Activated naive CD8-positive, alpha-beta T cell treated with anti-CD3 and anti-CD28 coated beads for 36 hours (primary cell): ENCODE measurements around the gene GJC3. TPM values are rescaled to one million over a fixed set of nuclear protein-coding genes. Genes with fewer than 3 reads are reported as not detected.
"Not testable (repeated sequence)": the region's sequence is repeated elsewhere in the genome, so short reads cannot be mapped to it uniquely, and the experiment has no call there.

ENCODE experiments used
- DNase-seq: peaks from one replicate; pipeline ENCODE4 v3.0.0; 2021
- H3K27ac Mint-ChIP-seq: one replicate; pipeline ENCODE4 v1.8.0; 2022; ENCODE audit warnings: mild to moderate bottlenecking, moderate library complexity, mixed read lengths
- H3K27me3 Mint-ChIP-seq: one replicate; pipeline ENCODE4 v1.8.0; 2022; ENCODE audit warnings: mild to moderate bottlenecking, mixed read lengths
- H3K36me3 Mint-ChIP-seq: one replicate; pipeline ENCODE4 v1.8.0; 2021; ENCODE audit warnings: mild to moderate bottlenecking, mixed read lengths
- H3K4me1 Mint-ChIP-seq: one replicate; pipeline ENCODE4 v1.8.0; 2021; ENCODE audit warnings: mixed read lengths
- H3K4me3 Mint-ChIP-seq: one replicate; pipeline ENCODE4 v1.8.0; 2022; ENCODE audit warnings: mild to moderate bottlenecking, moderate library complexity, mixed read lengths
- H3K9me3 Mint-ChIP-seq: one replicate; pipeline ENCODE4 v1.8.0; 2022; ENCODE audit warnings: mixed read lengths
- total RNA-seq, 2 experiments: library from RNA; stranded (reverse); gene quantifications; one replicate each; pipeline ENCODE4 v1.2.3, GENCODE V29; 2021

GJC3 gene
- total RNA-seq, 2 experiments from 2014 or later = 0.52 to 1.2 TPM

GRCh38 chr7:99901581-99901980 is 27.8 kb downstream of the GJC3 start:
- H3K36me3 Mint-ChIP-seq = peaks cover 36% of the 10 kb centered on the region
- no peak overlapping the region for H3K4me3 Mint-ChIP-seq
- H3K9me3 Mint-ChIP-seq = no peaks in the 10 kb centered on the region
- no peaks in the 10 kb centered on the region for H3K27me3 Mint-ChIP-seq
- H3K27ac Mint-ChIP-seq = no peak overlapping the region
- H3K4me1 Mint-ChIP-seq = peaks cover 5% of the 10 kb centered on the region
- no peak for DNase-seq

GRCh38 chr7:99899830-99900519 is 29.4 kb downstream of the GJC3 start:
- no peak overlapping the region for H3K4me3 Mint-ChIP-seq
- no peak overlapping the region for H3K27ac Mint-ChIP-seq
- H3K9me3 Mint-ChIP-seq = no peaks in the 10 kb centered on the region
- DNase-seq = no peak
- peaks cover 5% of the 10 kb centered on the region for H3K4me1 Mint-ChIP-seq
- no peaks in the 10 kb centered on the region for H3K27me3 Mint-ChIP-seq
- H3K36me3 Mint-ChIP-seq = peaks cover 34% of the 10 kb centered on the region

- Mint-ChIP-seq H3K27me3 (no peaks in the 10 kb centered on the region), H3K9me3 (no peaks in the 10 kb centered on the region), H3K36me3 (peaks cover 34% of the 10 kb centered on the region), H3K4me3 (no peak overlapping the region), H3K4me1 (peaks cover 5% of the 10 kb centered on the region), H3K27ac (no peak overlapping the region)
- no peak for DNase-seq
These were observed 30.6 kb downstream of the GJC3 start for GRCh38 chr7:99898836-99899235.

GRCh38 chr7:99898023-99898357 is 31.4 kb downstream of the GJC3 start:
- Mint-ChIP-seq H3K4me3 (no peak overlapping the region), H3K36me3 (peaks cover 27% of the 10 kb centered on the region), H3K27ac (peak overlapping the region; percentile 32), H3K27me3 (no peaks in the 10 kb centered on the region), H3K9me3 (no peaks in the 10 kb centered on the region), H3K4me1 (peaks cover 5% of the 10 kb centered on the region)
- DNase-seq = no peak

GRCh38 chr7:99897322-99898022 is 31.9 kb downstream of the GJC3 start:
- no peak for DNase-seq
- Mint-ChIP-seq H3K9me3 (no peaks in the 10 kb centered on the region), H3K27ac (peak overlapping the region; percentile 32), H3K4me3 (no peak overlapping the region), H3K27me3 (no peaks in the 10 kb centered on the region), H3K4me1 (peaks cover 5% of the 10 kb centered on the region), H3K36me3 (peaks cover 24% of the 10 kb centered on the region)

- H3K4me3 Mint-ChIP-seq = no peak overlapping the region
- peaks cover 6% of the 10 kb centered on the region for H3K9me3 Mint-ChIP-seq
- H3K27ac Mint-ChIP-seq = no peak overlapping the region
- H3K27me3 Mint-ChIP-seq = no peaks in the 10 kb centered on the region
- H3K4me1 Mint-ChIP-seq = peaks cover 7% of the 10 kb centered on the region
- H3K36me3 Mint-ChIP-seq = peaks cover 20% of the 10 kb centered on the region
- no peak for DNase-seq
These were observed 34.7 kb downstream of the GJC3 start for GRCh38 chr7:99894738-99895137.

- H3K27ac Mint-ChIP-seq = no peak overlapping the region
- H3K4me1 Mint-ChIP-seq = peaks cover 7% of the 10 kb centered on the region
- H3K36me3 Mint-ChIP-seq = peaks cover 32% of the 10 kb centered on the region
- H3K27me3 Mint-ChIP-seq = no peaks in the 10 kb centered on the region
- H3K9me3 Mint-ChIP-seq = peaks cover 6% of the 10 kb centered on the region
- no peak for DNase-seq
- H3K4me3 Mint-ChIP-seq = no peak overlapping the region
These were observed 36.1 kb downstream of the GJC3 start for GRCh38 chr7:99893280-99893679.

- H3K36me3 Mint-ChIP-seq = peaks cover 33% of the 10 kb centered on the region
- not testable (repeated sequence) for H3K9me3 Mint-ChIP-seq, H3K4me3 Mint-ChIP-seq, DNase-seq, H3K27ac Mint-ChIP-seq, H3K4me1 Mint-ChIP-seq, H3K27me3 Mint-ChIP-seq
These were observed 39.1 kb downstream of the GJC3 start for GRCh38 chr7:99890348-99890747.

- H3K4me1 Mint-ChIP-seq, H3K27me3 Mint-ChIP-seq, DNase-seq, H3K9me3 Mint-ChIP-seq, H3K27ac Mint-ChIP-seq, H3K4me3 Mint-ChIP-seq: not testable (repeated sequence)
- H3K36me3 Mint-ChIP-seq = peaks cover 33% of the 10 kb centered on the region
These were observed 41.1 kb downstream of the GJC3 start for GRCh38 chr7:99888366-99888765.

GRCh38 chr7:99881370-99881769 is 48.0 kb downstream of the GJC3 start:
- Mint-ChIP-seq H3K36me3 (peaks cover 4% of the 10 kb centered on the region), H3K27me3 (no peaks in the 10 kb centered on the region), H3K27ac (no peak overlapping the region), H3K9me3 (peaks cover 1% of the 10 kb centered on the region), H3K4me3 (no peak overlapping the region), H3K4me1 (no peaks in the 10 kb centered on the region)
- no peak for DNase-seq

- no peak for DNase-seq
- Mint-ChIP-seq H3K4me1 (no peaks in the 10 kb centered on the region), H3K36me3 (no peaks in the 10 kb centered on the region), H3K27me3 (no peaks in the 10 kb centered on the region), H3K4me3 (no peak within 1 kb of the TSS), H3K27ac (no peak within 1 kb of the TSS), H3K9me3 (no peaks in the 10 kb centered on the region)
These were observed 52.5 kb downstream of the GJC3 start, which contains the start of gene OR2AE1 for GRCh38 chr7:99876933-99877332. Gene OR2AE1, minus strand, starts transcription at chr7:99877033. Its CDS starts 0 bp downstream, at chr7:99877033.

- H3K27me3 Mint-ChIP-seq = no peaks in the 10 kb centered on the region
- H3K27ac Mint-ChIP-seq = no peak overlapping the region
- no peak overlapping the region for H3K4me3 Mint-ChIP-seq
- H3K9me3 Mint-ChIP-seq = no peaks in the 10 kb centered on the region
- no peak for DNase-seq
- H3K36me3 Mint-ChIP-seq = no peaks in the 10 kb centered on the region
- H3K4me1 Mint-ChIP-seq = no peaks in the 10 kb centered on the region
These were observed 52.9 kb downstream of the GJC3 start for GRCh38 chr7:99876491-99876890.

Other genes with a start within 250 kb of the GJC3 start
- not detected for gene CYP3A5, start 249.6 kb downstream of the GJC3 start, total RNA-seq
- gene CYP3A7, start 194.4 kb downstream of the GJC3 start, total RNA-seq = not detected
- gene CYP3A4, start 145.4 kb downstream of the GJC3 start, total RNA-seq = not detected
- not detected for gene CYP3A43, start 101.6 kb downstream of the GJC3 start, total RNA-seq
- not detected for gene OR2AE1, start 52.6 kb downstream of the GJC3 start, total RNA-seq
- 10 to 100 TPM; 21.0 to 21.8 TPM for gene TRIM4, start 10.1 kb downstream of the GJC3 start, total RNA-seq
- not detected for gene AZGP1, start 46.4 kb upstream of the GJC3 start, total RNA-seq
- 10 to 100 TPM; 38.6 to 41.5 TPM for gene ZKSCAN1, start 86.0 kb upstream of the GJC3 start, total RNA-seq
- gene ZSCAN21, start 120.2 kb upstream of the GJC3 start, total RNA-seq = 1 to 10 TPM; 9.0 to 9.4 TPM
- gene ZNF3, start 152.1 kb upstream of the GJC3 start, total RNA-seq = 10 to 100 TPM; 21.1 to 22.3 TPM
- gene COPS6, start 159.3 kb upstream of the GJC3 start, total RNA-seq = 10 to 100 TPM; 96.3 to 97.2 TPM
- gene MCM7, start 171.8 kb upstream of the GJC3 start, total RNA-seq = 100 to 1,000 TPM; 476 to 482 TPM
- 10 to 100 TPM; 13.0 to 13.1 TPM for gene AP4M1, start 172.0 kb upstream of the GJC3 start, total RNA-seq
- 10 to 100 TPM; 59.7 to 61.1 TPM for gene TAF6, start 189.7 kb upstream of the GJC3 start, total RNA-seq
- 10 to 100 TPM; 10.1 to 10.2 TPM for gene CNPY4, start 190.0 kb upstream of the GJC3 start, total RNA-seq
- 1 to 10 TPM; 3.2 to 3.3 TPM for gene MBLAC1, start 197.3 kb upstream of the GJC3 start, total RNA-seq
- 100 to 1,000 TPM; 101 to 104 TPM for gene LAMTOR4, start 219.3 kb upstream of the GJC3 start, total RNA-seq
- gene TRAPPC14, start 229.1 kb upstream of the GJC3 start, total RNA-seq = 10 to 100 TPM; 17.0 to 20.0 TPM
- gene GAL3ST4, start 239.0 kb upstream of the GJC3 start, total RNA-seq = 1 to 10 TPM; 2.9 to 3.6 TPM
- gene GPC2, start 247.8 kb upstream of the GJC3 start, total RNA-seq = 1 to 10 TPM; 3.6 to 3.9 TPM
- 10 to 100 TPM; 21.1 to 21.4 TPM for gene STAG3, start 248.3 kb upstream of the GJC3 start, total RNA-seq